ENCODE data around the gene POLR3B. TPM values are rescaled to one million over a fixed set of nuclear protein-coding genes. Genes with fewer than 3 reads are reported as not detected.
"Not testable (repeated sequence)": the region's sequence is repeated elsewhere in the genome, so short reads cannot be mapped to it uniquely, and the experiment has no call there.

Gene POLR3B
- total RNA-seq, 1 experiment from 2014 or later: 14.3 TPM

GRCh38 chr12:106434526-106434925 is 77.0 kb downstream of the POLR3B start:
- H3K4me3 ChIP-seq: no peak overlapping the region
- no peaks in the 10 kb centered on the region for H3K4me1 ChIP-seq (replicated peaks)
- no peak overlapping the region for H3K27ac ChIP-seq
- no peaks in the 10 kb centered on the region for H3K27me3 ChIP-seq (replicated peaks)
- H3K9me3 ChIP-seq (replicated peaks): no peaks in the 10 kb centered on the region
- H3K36me3 ChIP-seq: peaks cover 53% of the 10 kb centered on the region
- no peak for DNase-seq (ENCODE audit: low read depth in 1 of 2, low spot score in 2 of 2)

- Histone ChIP-seq H3K4me1 (replicated peaks) (no peaks in the 10 kb centered on the region), H3K27me3 (replicated peaks) (no peaks in the 10 kb centered on the region), H3K36me3 (peaks cover 53% of the 10 kb centered on the region), H3K9me3 (replicated peaks) (no peaks in the 10 kb centered on the region), H3K27ac (no peak overlapping the region), H3K4me3 (no peak overlapping the region)
- DNase-seq (ENCODE audit: low read depth in 1 of 2, low spot score in 2 of 2): no peak
These were observed 78.6 kb downstream of the POLR3B start for GRCh38 chr12:106436164-106436563.

- no peak for DNase-seq (ENCODE audit: low read depth in 1 of 2, low spot score in 2 of 2)
- H3K36me3 ChIP-seq: peaks cover 20% of the 10 kb centered on the region
- H3K4me3 ChIP-seq: no peak overlapping the region
- H3K4me1 ChIP-seq (replicated peaks): no peaks in the 10 kb centered on the region
- no peaks in the 10 kb centered on the region for H3K9me3 ChIP-seq (replicated peaks)
- no peak overlapping the region for H3K27ac ChIP-seq
- no peaks in the 10 kb centered on the region for H3K27me3 ChIP-seq (replicated peaks)
These were observed 85.0 kb downstream of the POLR3B start for GRCh38 chr12:106442575-106442974.

- Histone ChIP-seq H3K27me3 (replicated peaks) (no peaks in the 10 kb centered on the region), H3K4me3 (no peak overlapping the region), H3K27ac (no peak overlapping the region), H3K9me3 (replicated peaks) (no peaks in the 10 kb centered on the region), H3K4me1 (replicated peaks) (no peaks in the 10 kb centered on the region), H3K36me3 (peaks cover 8% of the 10 kb centered on the region)
- DNase-seq (ENCODE audit: low read depth in 1 of 2, low spot score in 2 of 2): no peak
These were observed 87.5 kb downstream of the POLR3B start for GRCh38 chr12:106445053-106445452.

GRCh38 chr12:106445959-106446358 is 88.4 kb downstream of the POLR3B start:
- Histone ChIP-seq H3K4me3 (no peak overlapping the region), H3K36me3 (peaks cover 8% of the 10 kb centered on the region), H3K27me3 (replicated peaks) (no peaks in the 10 kb centered on the region), H3K27ac (no peak overlapping the region), H3K9me3 (replicated peaks) (no peaks in the 10 kb centered on the region), H3K4me1 (replicated peaks) (no peaks in the 10 kb centered on the region)
- DNase-seq (ENCODE audit: low read depth in 1 of 2, low spot score in 2 of 2): no peak

GRCh38 chr12:106446419-106447092 is 89.0 kb downstream of the POLR3B start:
- H3K27ac ChIP-seq: no peak overlapping the region
- DNase-seq (ENCODE audit: low read depth in 1 of 2, low spot score in 2 of 2): no peak
- peaks cover 8% of the 10 kb centered on the region for H3K36me3 ChIP-seq
- no peak overlapping the region for H3K4me3 ChIP-seq
- no peaks in the 10 kb centered on the region for H3K9me3 ChIP-seq (replicated peaks)
- no peaks in the 10 kb centered on the region for H3K27me3 ChIP-seq (replicated peaks)
- H3K4me1 ChIP-seq (replicated peaks): no peaks in the 10 kb centered on the region

- Histone ChIP-seq H3K9me3 (replicated peaks) (no peaks in the 10 kb centered on the region), H3K36me3 (peaks cover 5% of the 10 kb centered on the region; the same call in 1 of the 2 replicates), H3K4me3 (no peak overlapping the region), H3K4me1 (replicated peaks) (no peaks in the 10 kb centered on the region), H3K27me3 (replicated peaks) (no peaks in the 10 kb centered on the region), H3K27ac (no peak overlapping the region)
- DNase-seq (ENCODE audit: low read depth in 1 of 2, low spot score in 2 of 2): no peak
These were observed 94.8 kb downstream of the POLR3B start for GRCh38 chr12:106452309-106452708.

- H3K4me1 ChIP-seq (replicated peaks): no peaks in the 10 kb centered on the region
- no peak overlapping the region for H3K4me3 ChIP-seq
- H3K27ac ChIP-seq: no peak overlapping the region
- H3K36me3 ChIP-seq: peaks cover 15% of the 10 kb centered on the region
- H3K27me3 ChIP-seq (replicated peaks): no peaks in the 10 kb centered on the region
- no peaks in the 10 kb centered on the region for H3K9me3 ChIP-seq (replicated peaks)
- DNase-seq (ENCODE audit: low read depth in 1 of 2, low spot score in 2 of 2): no peak
These were observed 97.6 kb downstream of the POLR3B start for GRCh38 chr12:106455111-106455510.

GRCh38 chr12:106459124-106459523 is 101.6 kb downstream of the POLR3B start:
- H3K4me3 ChIP-seq: no peak overlapping the region
- DNase-seq (ENCODE audit: low read depth in 1 of 2, low spot score in 2 of 2): no peak
- no peaks in the 10 kb centered on the region for H3K9me3 ChIP-seq (replicated peaks)
- H3K27ac ChIP-seq: no peak overlapping the region
- no peaks in the 10 kb centered on the region for H3K4me1 ChIP-seq (replicated peaks)
- H3K36me3 ChIP-seq: peaks cover 17% of the 10 kb centered on the region
- no peaks in the 10 kb centered on the region for H3K27me3 ChIP-seq (replicated peaks)

GRCh38 chr12:106459534-106459933 is 102.0 kb downstream of the POLR3B start:
- H3K27me3 ChIP-seq (replicated peaks): no peaks in the 10 kb centered on the region
- H3K4me3 ChIP-seq: no peak overlapping the region
- peaks cover 17% of the 10 kb centered on the region for H3K36me3 ChIP-seq
- no peak for DNase-seq (ENCODE audit: low read depth in 1 of 2, low spot score in 2 of 2)
- H3K9me3 ChIP-seq (replicated peaks): no peaks in the 10 kb centered on the region
- H3K4me1 ChIP-seq (replicated peaks): no peaks in the 10 kb centered on the region
- no peak overlapping the region for H3K27ac ChIP-seq

GRCh38 chr12:106461730-106462129 is 104.2 kb downstream of the POLR3B start:
- DNase-seq (ENCODE audit: low read depth in 1 of 2, low spot score in 2 of 2): no peak
- no peaks in the 10 kb centered on the region for H3K27me3 ChIP-seq (replicated peaks)
- no peak overlapping the region for H3K4me3 ChIP-seq
- peaks cover 23% of the 10 kb centered on the region for H3K36me3 ChIP-seq
- H3K4me1 ChIP-seq (replicated peaks): no peaks in the 10 kb centered on the region
- no peak overlapping the region for H3K27ac ChIP-seq
- H3K9me3 ChIP-seq (replicated peaks): no peaks in the 10 kb centered on the region

GRCh38 chr12:106465605-106466004 is 108.1 kb downstream of the POLR3B start:
- not testable (repeated sequence) for DNase-seq (ENCODE audit: low read depth in 1 of 2, low spot score in 2 of 2); H3K36me3 ChIP-seq; H3K4me1 ChIP-seq (replicated peaks); H3K27ac ChIP-seq; H3K9me3 ChIP-seq (replicated peaks); H3K4me3 ChIP-seq; H3K27me3 ChIP-seq (replicated peaks)

GRCh38 chr12:106475662-106476061 is 118.1 kb downstream of the POLR3B start:
- H3K36me3 ChIP-seq; H3K4me1 ChIP-seq (replicated peaks); H3K27me3 ChIP-seq (replicated peaks); DNase-seq (ENCODE audit: low read depth in 1 of 2, low spot score in 2 of 2); H3K9me3 ChIP-seq (replicated peaks); H3K27ac ChIP-seq; H3K4me3 ChIP-seq: not testable (repeated sequence)

- not testable (repeated sequence) for H3K4me1 ChIP-seq (replicated peaks); DNase-seq (ENCODE audit: low read depth in 1 of 2, low spot score in 2 of 2); H3K27me3 ChIP-seq (replicated peaks); H3K4me3 ChIP-seq; H3K27ac ChIP-seq; H3K36me3 ChIP-seq; H3K9me3 ChIP-seq (replicated peaks)
These were observed 120.1 kb downstream of the POLR3B start for GRCh38 chr12:106477627-106478026.

- Histone ChIP-seq H3K4me1 (replicated peaks) (no peaks in the 10 kb centered on the region), H3K27ac (no peak overlapping the region), H3K27me3 (replicated peaks) (no peaks in the 10 kb centered on the region), H3K4me3 (no peak overlapping the region), H3K9me3 (replicated peaks) (no peaks in the 10 kb centered on the region), H3K36me3 (no peaks in the 10 kb centered on the region)
- no peak for DNase-seq (ENCODE audit: low read depth in 1 of 2, low spot score in 2 of 2)
These were observed 122.7 kb downstream of the POLR3B start for GRCh38 chr12:106480251-106480650.
